Measurements from ENCODE around the gene PKIG. TPM values are rescaled to one million over a fixed set of nuclear protein-coding genes. Genes with fewer than 3 reads are reported as not detected.
A peak's percentile ranks its signal among the peaks of the same experiment; 100 is the strongest.
"Not testable (repeated sequence)": the region's sequence is repeated elsewhere in the genome, so short reads cannot be mapped to it uniquely, and the experiment has no call there.

Gene PKIG
- total RNA-seq, 1 experiment from 2014 or later = 285 TPM

DNA sequence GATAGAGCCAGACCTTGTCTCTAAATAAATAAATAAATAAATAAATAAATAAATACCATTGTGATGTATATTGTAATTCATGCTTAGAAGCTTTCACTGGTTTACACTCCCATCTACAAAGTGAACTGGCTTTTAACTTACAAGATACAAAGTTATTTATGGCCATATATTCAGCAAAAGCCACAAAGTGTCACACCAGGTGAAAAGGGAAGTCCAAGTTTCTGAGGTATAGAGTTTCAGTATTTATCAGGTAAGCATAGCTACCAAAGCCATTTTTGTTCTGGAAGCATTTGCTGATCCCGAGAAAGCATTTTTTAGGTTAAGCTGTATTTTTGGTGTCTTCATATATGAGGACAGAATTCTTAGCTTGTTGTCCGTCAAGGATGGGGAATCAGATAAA, 22.1 kb upstream of the PKIG start:
- H3K4me2 ChIP-seq (ENCODE audit: low read depth, low read length, poor library complexity, severe bottlenecking) = peak overlapping the region; percentile 49
- H2AFZ ChIP-seq (ENCODE audit: low read length) = no peak overlapping the region
- DNase-seq = no peak
- no peak overlapping the region for H3K27ac ChIP-seq (ENCODE audit: low read length)
- H3K9me3 ChIP-seq (ENCODE audit: low read length) = no peaks in the 10 kb centered on the region
- H3K79me2 ChIP-seq (ENCODE audit: low read length) = no peaks in the 10 kb centered on the region
- peaks cover 12% of the 10 kb centered on the region for H3K4me1 ChIP-seq (ENCODE audit: low read length)
- H3K9me2 ChIP-seq (replicated peaks; ENCODE audit: insufficient read depth, low read length) = no peaks in the 10 kb centered on the region
- H3K9ac ChIP-seq (ENCODE audit: low read length) = no peak overlapping the region
- H3K36me3 ChIP-seq (ENCODE audit: insufficient read depth, low read length) = no peaks in the 10 kb centered on the region
- H3K27me3 ChIP-seq (ENCODE audit: low read length) = no peaks in the 10 kb centered on the region
- H3K4me3 ChIP-seq (ENCODE audit: low read length) = no peak overlapping the region
- no peaks in the 10 kb centered on the region for H4K20me1 ChIP-seq (ENCODE audit: insufficient read depth, low read depth, low read length)

DNA sequence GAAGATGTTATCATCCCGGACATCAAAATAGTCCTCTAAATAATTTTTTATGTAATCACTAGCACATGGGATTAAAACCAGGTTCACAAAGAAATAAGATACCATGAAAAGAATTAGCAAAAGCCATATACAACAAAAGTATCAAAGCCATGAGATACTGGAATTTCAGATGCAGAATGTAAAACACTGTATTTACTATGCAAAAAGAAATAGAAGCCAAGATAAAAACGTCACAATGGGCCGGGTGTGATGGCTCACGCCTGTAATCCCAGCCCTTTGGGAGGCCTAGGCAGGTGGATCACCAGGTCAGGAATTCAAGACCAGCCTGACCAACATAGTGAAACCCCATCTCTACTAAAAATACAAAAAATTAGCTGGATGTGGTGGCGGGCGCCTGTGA, 21.6 kb upstream of the PKIG start:
- not testable (repeated sequence) for H3K36me3 ChIP-seq (ENCODE audit: insufficient read depth, low read length); H4K20me1 ChIP-seq (ENCODE audit: insufficient read depth, low read depth, low read length); H3K27me3 ChIP-seq (ENCODE audit: low read length); H2AFZ ChIP-seq (ENCODE audit: low read length); H3K9me3 ChIP-seq (ENCODE audit: low read length); DNase-seq; H3K79me2 ChIP-seq (ENCODE audit: low read length); H3K27ac ChIP-seq (ENCODE audit: low read length); H3K9me2 ChIP-seq (replicated peaks; ENCODE audit: insufficient read depth, low read length); H3K9ac ChIP-seq (ENCODE audit: low read length); H3K4me3 ChIP-seq (ENCODE audit: low read length)
- peaks cover 12% of the 10 kb centered on the region for H3K4me1 ChIP-seq (ENCODE audit: low read length)
- H3K4me2 ChIP-seq (ENCODE audit: low read depth, low read length, poor library complexity, severe bottlenecking) = peak overlapping the region; percentile 49

DNA sequence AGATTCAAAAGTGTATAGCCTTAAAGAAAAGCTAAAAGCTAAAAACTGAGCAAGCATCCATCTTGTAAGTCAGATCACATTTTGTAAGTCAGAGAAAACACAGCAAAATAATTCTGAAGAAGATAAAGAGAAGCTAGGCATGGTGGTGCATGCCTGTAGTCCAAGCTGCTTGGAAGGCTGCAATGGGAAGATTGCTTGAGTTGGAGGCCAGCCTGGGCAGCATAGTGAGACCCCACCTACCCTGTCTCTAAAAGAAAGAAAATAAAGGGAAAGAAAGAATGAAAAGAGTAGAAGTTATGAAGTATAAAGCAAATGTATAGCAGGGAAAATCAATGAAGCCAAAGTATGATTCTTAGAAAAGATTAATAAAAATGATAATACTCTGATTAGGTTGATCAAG, 20.5 kb upstream of the PKIG start:
- no peak for DNase-seq
- no peaks in the 10 kb centered on the region for H3K27me3 ChIP-seq (ENCODE audit: low read length)
- H3K9me2 ChIP-seq (replicated peaks; ENCODE audit: insufficient read depth, low read length) = no peaks in the 10 kb centered on the region
- no peak overlapping the region for H2AFZ ChIP-seq (ENCODE audit: low read length)
- H3K4me2 ChIP-seq (ENCODE audit: low read depth, low read length, poor library complexity, severe bottlenecking) = no peak overlapping the region
- no peaks in the 10 kb centered on the region for H4K20me1 ChIP-seq (ENCODE audit: insufficient read depth, low read depth, low read length)
- H3K27ac ChIP-seq (ENCODE audit: low read length) = no peak overlapping the region
- no peaks in the 10 kb centered on the region for H3K36me3 ChIP-seq (ENCODE audit: insufficient read depth, low read length)
- H3K4me3 ChIP-seq (ENCODE audit: low read length) = no peak overlapping the region
- no peak overlapping the region for H3K9ac ChIP-seq (ENCODE audit: low read length)
- H3K4me1 ChIP-seq (ENCODE audit: low read length) = peaks cover 12% of the 10 kb centered on the region
- no peaks in the 10 kb centered on the region for H3K79me2 ChIP-seq (ENCODE audit: low read length)
- no peaks in the 10 kb centered on the region for H3K9me3 ChIP-seq (ENCODE audit: low read length)

DNA sequence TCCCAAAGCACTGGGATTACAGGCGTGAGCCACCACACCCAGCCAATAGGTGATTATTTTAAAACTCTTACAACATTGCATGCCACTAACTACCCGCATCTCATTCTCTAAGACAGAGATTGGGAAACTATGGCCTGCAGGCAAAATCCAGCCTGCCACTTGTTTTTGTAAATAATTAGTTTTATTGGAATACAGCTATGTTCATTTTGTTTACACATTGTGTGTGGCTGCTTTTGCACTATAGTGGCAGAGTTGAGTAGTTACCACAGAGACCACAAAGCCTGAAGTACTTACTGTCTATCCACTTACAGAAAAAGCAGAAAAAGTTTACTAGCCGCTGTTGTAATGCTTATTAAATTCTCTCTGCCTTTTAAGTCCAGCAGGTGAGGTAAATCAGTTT, 16.4 kb upstream of the PKIG start:
- no peaks in the 10 kb centered on the region for H3K27me3 ChIP-seq (ENCODE audit: low read length)
- H3K79me2 ChIP-seq (ENCODE audit: low read length) = no peaks in the 10 kb centered on the region
- no peak for DNase-seq
- no peak overlapping the region for H3K27ac ChIP-seq (ENCODE audit: low read length)
- no peak overlapping the region for H3K9ac ChIP-seq (ENCODE audit: low read length)
- H2AFZ ChIP-seq (ENCODE audit: low read length) = no peak overlapping the region
- no peaks in the 10 kb centered on the region for H3K4me1 ChIP-seq (ENCODE audit: low read length)
- H3K36me3 ChIP-seq (ENCODE audit: insufficient read depth, low read length) = no peaks in the 10 kb centered on the region
- no peaks in the 10 kb centered on the region for H3K9me2 ChIP-seq (replicated peaks; ENCODE audit: insufficient read depth, low read length)
- H3K9me3 ChIP-seq (ENCODE audit: low read length) = no peaks in the 10 kb centered on the region
- no peak overlapping the region for H3K4me3 ChIP-seq (ENCODE audit: low read length)
- H3K4me2 ChIP-seq (ENCODE audit: low read depth, low read length, poor library complexity, severe bottlenecking) = no peak overlapping the region
- H4K20me1 ChIP-seq (ENCODE audit: insufficient read depth, low read depth, low read length) = no peaks in the 10 kb centered on the region

- Histone ChIP-seq H3K4me1 (ENCODE audit: low read length) (no peaks in the 10 kb centered on the region), H3K9ac (ENCODE audit: low read length) (no peak overlapping the region), H3K27ac (ENCODE audit: low read length) (no peak overlapping the region), H3K4me3 (ENCODE audit: low read length) (no peak overlapping the region), H2AFZ (ENCODE audit: low read length) (no peak overlapping the region), H3K27me3 (ENCODE audit: low read length) (no peaks in the 10 kb centered on the region), H4K20me1 (ENCODE audit: insufficient read depth, low read depth, low read length) (no peaks in the 10 kb centered on the region), H3K4me2 (ENCODE audit: low read depth, low read length, poor library complexity, severe bottlenecking) (no peak overlapping the region), H3K9me3 (ENCODE audit: low read length) (no peaks in the 10 kb centered on the region), H3K79me2 (ENCODE audit: low read length) (no peaks in the 10 kb centered on the region), H3K9me2 (replicated peaks; ENCODE audit: insufficient read depth, low read length) (no peaks in the 10 kb centered on the region), H3K36me3 (ENCODE audit: insufficient read depth, low read length) (no peaks in the 10 kb centered on the region)
- no peak for DNase-seq
These were observed 15.6 kb upstream of the PKIG start for GRCh38 chr20:44566811-44567210.

GRCh38 chr20:44570367-44570766, 12.0 kb upstream of the PKIG start:
- Histone ChIP-seq H3K36me3 (ENCODE audit: insufficient read depth, low read length) (no peaks in the 10 kb centered on the region), H4K20me1 (ENCODE audit: insufficient read depth, low read depth, low read length) (no peaks in the 10 kb centered on the region), H3K9me3 (ENCODE audit: low read length) (no peaks in the 10 kb centered on the region), H3K79me2 (ENCODE audit: low read length) (no peaks in the 10 kb centered on the region), H3K27me3 (ENCODE audit: low read length) (no peaks in the 10 kb centered on the region), H3K4me3 (ENCODE audit: low read length) (no peak overlapping the region), H3K4me1 (ENCODE audit: low read length) (peaks cover 11% of the 10 kb centered on the region), H3K9ac (ENCODE audit: low read length) (no peak overlapping the region), H2AFZ (ENCODE audit: low read length) (no peak overlapping the region), H3K27ac (ENCODE audit: low read length) (no peak overlapping the region), H3K4me2 (ENCODE audit: low read depth, low read length, poor library complexity, severe bottlenecking) (no peak overlapping the region), H3K9me2 (replicated peaks; ENCODE audit: insufficient read depth, low read length) (no peaks in the 10 kb centered on the region)
- no peak for DNase-seq

DNA sequence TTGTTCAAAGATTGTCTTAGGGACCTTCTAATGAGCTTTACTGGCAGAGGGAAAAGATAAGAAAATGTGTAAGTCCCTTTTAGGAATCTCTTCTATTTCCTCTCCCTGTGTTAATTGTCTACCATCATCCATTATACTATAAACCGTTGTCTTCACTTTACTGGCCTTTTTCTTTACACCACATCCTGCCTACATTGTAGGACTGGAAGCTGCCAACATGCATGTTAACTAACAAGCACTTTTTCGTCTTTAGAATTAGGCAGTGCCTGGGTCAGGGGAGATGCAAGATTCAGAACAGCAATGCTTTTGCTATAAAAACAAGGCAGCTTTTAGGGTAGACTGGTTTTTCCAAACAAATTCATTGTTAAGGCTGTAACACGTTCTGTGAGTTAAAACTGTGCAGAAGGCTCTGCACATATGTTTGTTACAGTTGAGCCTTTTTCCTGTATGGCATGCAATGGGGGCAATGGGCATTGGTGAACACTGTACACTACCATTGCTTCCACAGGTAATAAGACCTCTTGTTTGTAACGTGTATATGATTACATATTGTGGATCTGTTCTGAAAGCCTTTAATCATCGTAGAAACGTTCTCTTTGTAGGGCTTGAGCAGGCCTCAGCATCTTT, 10.9 kb upstream of the PKIG start:
- Histone ChIP-seq H3K9me3 (ENCODE audit: low read length) (no peaks in the 10 kb centered on the region), H2AFZ (ENCODE audit: low read length) (no peak overlapping the region), H3K79me2 (ENCODE audit: low read length) (no peaks in the 10 kb centered on the region), H3K4me3 (ENCODE audit: low read length) (no peak overlapping the region), H3K27me3 (ENCODE audit: low read length) (no peaks in the 10 kb centered on the region), H3K36me3 (ENCODE audit: insufficient read depth, low read length) (no peaks in the 10 kb centered on the region), H4K20me1 (ENCODE audit: insufficient read depth, low read depth, low read length) (no peaks in the 10 kb centered on the region), H3K9me2 (replicated peaks; ENCODE audit: insufficient read depth, low read length) (no peaks in the 10 kb centered on the region), H3K9ac (ENCODE audit: low read length) (no peak overlapping the region), H3K4me1 (ENCODE audit: low read length) (peaks cover 20% of the 10 kb centered on the region), H3K27ac (ENCODE audit: low read length) (no peak overlapping the region), H3K4me2 (ENCODE audit: low read depth, low read length, poor library complexity, severe bottlenecking) (no peak overlapping the region)
- no peak for DNase-seq

DNA sequence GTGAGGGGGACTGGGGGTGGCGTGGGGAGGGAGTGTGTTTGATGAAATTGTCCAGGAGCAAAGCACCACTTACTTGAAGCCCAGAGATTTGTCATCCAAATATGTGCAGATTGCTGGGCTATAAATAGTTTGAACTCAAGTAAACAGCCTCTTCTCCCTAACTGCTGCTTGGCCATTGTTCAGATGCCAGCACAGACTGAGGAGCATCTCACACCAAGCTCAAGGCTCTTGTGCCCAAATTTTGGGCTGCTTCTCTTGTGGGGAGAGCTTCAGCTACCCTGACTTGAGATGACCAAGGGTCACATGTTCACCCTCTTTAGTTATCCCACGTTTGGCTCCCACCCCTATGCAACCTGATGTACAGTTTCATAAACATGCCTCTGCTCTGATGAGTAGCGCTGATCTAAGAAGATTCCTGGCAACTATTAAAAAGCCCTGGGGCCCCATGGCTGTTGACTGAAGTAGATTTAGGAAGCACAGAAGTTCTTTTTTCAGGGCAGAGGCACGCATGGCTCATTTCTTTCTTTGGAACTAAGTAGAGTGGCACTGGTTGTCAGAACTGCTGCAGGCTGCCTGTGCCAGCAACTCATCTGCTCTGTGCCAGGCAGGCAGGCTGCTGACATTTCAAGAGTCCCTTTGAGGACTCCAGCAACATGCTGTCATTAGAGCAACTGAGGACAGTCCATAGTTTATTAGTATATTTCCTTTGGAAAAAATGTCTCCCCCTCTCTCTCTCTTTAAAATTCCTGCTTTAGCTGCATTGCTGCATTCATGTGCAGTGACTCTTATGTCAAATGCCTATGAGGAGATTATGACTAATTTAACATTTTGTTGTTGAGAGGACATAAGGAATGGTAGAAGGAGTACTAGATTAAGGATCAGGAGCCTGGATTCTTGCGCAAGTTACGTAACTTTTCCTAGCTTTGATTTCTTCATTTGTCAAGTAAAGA, 9.6 kb upstream of the PKIG start:
- no peak overlapping the region for H2AFZ ChIP-seq (ENCODE audit: low read length)
- no peaks in the 10 kb centered on the region for H3K9me2 ChIP-seq (replicated peaks; ENCODE audit: insufficient read depth, low read length)
- H3K4me2 ChIP-seq (ENCODE audit: low read depth, low read length, poor library complexity, severe bottlenecking) = peak overlapping the region; percentile 25
- H3K27ac ChIP-seq (ENCODE audit: low read length) = no peak overlapping the region
- H3K36me3 ChIP-seq (ENCODE audit: insufficient read depth, low read length) = no peaks in the 10 kb centered on the region
- peaks cover 31% of the 10 kb centered on the region for H3K4me1 ChIP-seq (ENCODE audit: low read length)
- no peaks in the 10 kb centered on the region for H3K27me3 ChIP-seq (ENCODE audit: low read length)
- H3K9ac ChIP-seq (ENCODE audit: low read length) = peak overlapping the region; percentile 13; the same call in 1 of the 2 replicates
- H3K79me2 ChIP-seq (ENCODE audit: low read length) = no peaks in the 10 kb centered on the region
- H4K20me1 ChIP-seq (ENCODE audit: insufficient read depth, low read depth, low read length) = no peaks in the 10 kb centered on the region
- no peak overlapping the region for H3K4me3 ChIP-seq (ENCODE audit: low read length)
- DNase-seq = peak; percentile 40
- H3K9me3 ChIP-seq (ENCODE audit: low read length) = no peaks in the 10 kb centered on the region
